ENCODE data around the gene NEUROD6. TPM values are rescaled to one million over a fixed set of nuclear protein-coding genes. Genes with fewer than 3 reads are reported as not detected.
A peak's percentile ranks its signal among the peaks of the same experiment; 100 is the strongest.

NEUROD6 gene
- not detected for polyA plus RNA-seq (ENCODE audit: insufficient read length in 4 of 4)

DNA sequence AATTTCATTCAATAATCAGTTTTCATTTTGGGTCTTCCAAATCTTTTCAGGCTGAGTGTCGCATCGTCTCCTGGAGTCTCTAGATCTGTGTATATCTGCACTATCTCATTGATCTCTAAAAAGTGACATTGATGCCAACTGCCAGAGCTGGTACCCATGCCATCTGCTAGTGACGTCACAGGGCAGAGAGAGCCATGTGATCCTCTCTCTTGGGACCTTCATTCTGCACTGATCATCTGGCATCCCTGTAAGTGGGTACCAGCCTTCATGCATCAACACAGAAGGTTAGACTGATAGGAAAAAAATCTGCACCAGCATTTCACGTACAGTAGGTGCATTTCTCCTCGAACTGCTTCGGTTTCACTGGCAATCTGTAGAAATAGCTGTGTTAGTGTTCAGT, at the start of gene NEUROD6:
TSS of gene NEUROD6 (minus strand) at position 124 of the 400 bp plus-strand sequence. CDS start 1,458 bp downstream, outside the sequence.
- no peak for DNase-seq (ENCODE audit: low read depth in 4 of 4, low spot score in 3 of 4)

GRCh38 chr7:31384466-31384865, 43.9 kb upstream of the NEUROD6 start:
- no peak for DNase-seq (ENCODE audit: low read depth in 4 of 4, low spot score in 3 of 4)

GRCh38 chr7:31382722-31383121, 42.2 kb upstream of the NEUROD6 start:
- no peak for DNase-seq (ENCODE audit: low read depth in 4 of 4, low spot score in 3 of 4)

GRCh38 chr7:31373337-31374289, 33.1 kb upstream of the NEUROD6 start:
- DNase-seq (ENCODE audit: low read depth in 4 of 4, low spot score in 3 of 4): peak; percentile 4 to 36 (median 16)

DNA sequence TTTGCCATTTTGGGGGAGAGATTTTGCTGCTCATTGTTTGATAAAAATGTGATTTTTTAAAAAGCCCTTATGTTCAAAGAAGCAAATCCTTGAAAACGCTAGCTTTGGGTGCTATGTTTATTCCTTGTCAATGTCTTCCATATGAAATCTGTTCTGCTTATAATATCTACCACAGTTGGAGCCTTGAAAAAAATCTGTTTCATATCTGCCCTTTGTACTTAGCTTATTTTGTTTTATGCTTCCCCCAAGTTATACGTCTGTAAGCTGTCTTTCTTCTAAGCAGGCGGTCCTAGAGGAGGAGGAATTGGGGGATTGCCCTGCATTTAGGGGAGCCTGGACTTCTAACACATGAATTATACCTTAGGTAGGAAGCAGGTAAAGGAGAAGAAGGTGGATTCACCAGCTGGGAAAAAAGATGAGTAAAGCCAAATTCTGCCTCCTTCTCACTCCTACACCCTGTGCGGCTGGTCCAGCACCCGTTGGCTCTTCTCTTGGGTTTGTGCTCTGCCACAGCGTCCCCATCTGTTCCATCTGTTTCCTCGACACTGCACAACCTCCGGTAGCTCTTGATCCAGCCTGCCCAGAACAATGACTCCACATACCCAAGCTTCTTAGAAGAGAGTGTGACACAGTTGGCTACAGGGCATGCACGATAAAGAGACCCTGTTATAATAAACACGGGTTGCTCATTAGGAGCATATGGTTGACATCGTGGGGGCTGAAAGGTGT, 31.9 kb upstream of the NEUROD6 start:
- DNase-seq (ENCODE audit: low read depth in 4 of 4, low spot score in 3 of 4): no peak

DNA sequence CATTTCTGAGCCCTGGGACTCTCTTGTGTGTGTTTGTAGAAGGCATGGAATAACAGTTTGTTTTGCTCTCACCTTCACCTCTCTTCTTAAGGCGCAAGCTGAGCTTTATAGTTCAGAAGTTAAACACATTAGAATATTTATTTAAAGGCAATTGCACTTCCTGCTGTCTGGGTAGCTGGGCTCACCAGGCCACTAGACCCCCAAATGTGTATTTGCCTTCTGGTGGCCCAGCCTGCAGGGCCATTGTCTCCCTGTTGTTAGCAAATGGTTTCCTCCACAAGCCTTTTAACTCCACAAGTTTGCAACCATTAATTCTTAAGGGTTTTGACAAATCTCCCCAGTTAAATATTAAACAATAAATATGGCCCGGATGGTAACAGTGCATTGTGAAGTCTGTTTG, 31.1 kb upstream of the NEUROD6 start:
- no peak for DNase-seq (ENCODE audit: low read depth in 4 of 4, low spot score in 3 of 4)

DNA sequence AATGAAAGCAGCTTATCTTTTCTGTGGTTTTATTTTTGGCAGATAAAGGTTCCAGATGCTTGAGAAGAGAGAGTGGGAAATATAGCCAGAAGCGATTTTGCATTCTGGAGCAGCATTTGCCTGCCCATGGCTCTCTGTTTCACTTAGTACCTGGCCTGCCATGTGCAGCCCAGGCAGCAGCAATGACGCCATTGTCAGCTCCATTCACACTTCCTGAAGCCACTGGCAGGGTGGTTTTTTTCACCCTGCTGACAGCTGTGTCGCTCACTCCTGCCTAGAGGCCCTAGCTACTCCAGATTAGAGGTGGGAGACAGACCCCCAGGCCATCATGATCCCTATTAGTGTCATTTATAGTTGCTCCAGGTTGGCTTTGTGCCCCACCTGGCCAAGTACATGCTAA, 30.1 kb upstream of the NEUROD6 start:
- no peak for DNase-seq (ENCODE audit: low read depth in 4 of 4, low spot score in 3 of 4)

- no peak for DNase-seq (ENCODE audit: low read depth in 4 of 4, low spot score in 3 of 4)
Measured at GRCh38 chr7:31368620-31369019, 28.1 kb upstream of the NEUROD6 start.

DNA sequence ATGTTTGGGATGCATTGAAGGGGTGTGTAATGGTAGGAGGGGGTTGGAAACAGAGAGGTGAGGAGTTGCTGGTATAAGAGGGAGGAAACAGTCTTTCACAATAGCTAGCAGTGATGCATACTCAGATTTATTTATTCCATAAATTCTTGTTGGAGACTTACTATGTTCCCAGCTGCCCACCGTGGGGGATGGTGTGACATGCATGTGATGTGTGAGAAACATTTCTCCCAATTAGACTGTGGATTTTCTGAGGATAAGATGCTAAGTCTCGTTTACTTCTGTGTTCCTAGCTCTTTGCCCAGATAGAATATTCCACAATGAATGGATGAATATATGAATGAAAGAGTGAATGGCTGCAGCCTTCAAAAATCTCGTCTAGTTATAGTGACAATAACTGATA, 23.0 kb upstream of the NEUROD6 start:
- DNase-seq (ENCODE audit: low read depth in 4 of 4, low spot score in 3 of 4): no peak

DNA sequence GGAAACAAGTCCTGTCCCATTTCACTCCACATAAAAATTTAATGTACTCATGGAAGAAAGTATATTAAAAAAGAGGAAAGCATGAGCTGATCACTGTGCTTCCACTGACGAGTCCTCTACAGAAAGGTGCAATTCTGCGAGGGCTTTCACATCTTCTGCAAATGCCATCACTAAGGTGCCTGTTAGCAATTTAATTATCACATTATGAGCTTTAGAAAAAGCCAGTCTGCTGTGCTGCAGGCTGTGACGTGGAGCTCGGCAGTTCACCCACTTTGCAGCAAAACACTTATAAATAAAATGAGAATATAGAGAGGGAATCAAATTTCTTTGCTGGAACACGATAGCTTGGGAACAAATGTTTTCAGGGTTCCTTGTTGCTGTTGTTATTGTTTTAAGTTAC, 22.5 kb upstream of the NEUROD6 start:
- no peak for DNase-seq (ENCODE audit: low read depth in 4 of 4, low spot score in 3 of 4)

DNA sequence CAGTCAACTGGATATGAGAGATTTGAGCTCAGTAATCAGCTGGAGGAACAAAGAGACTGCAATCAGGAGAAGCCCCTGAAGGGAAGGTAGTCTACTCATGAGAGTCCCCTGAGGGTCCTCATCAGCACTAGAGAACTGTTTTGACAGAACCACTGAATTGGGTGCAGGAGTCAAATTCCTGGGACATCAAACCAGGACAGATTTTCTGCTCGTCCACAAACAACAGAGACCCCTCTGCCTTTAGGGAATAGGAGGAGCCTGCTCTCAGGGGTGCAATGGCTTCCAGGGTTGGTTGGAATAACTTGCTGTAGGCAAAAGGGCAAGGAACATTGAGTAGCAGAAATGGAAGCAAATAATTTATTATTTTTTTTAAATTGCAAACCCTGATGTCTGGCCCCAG, 21.9 kb upstream of the NEUROD6 start:
- no peak for DNase-seq (ENCODE audit: low read depth in 4 of 4, low spot score in 3 of 4)

DNA sequence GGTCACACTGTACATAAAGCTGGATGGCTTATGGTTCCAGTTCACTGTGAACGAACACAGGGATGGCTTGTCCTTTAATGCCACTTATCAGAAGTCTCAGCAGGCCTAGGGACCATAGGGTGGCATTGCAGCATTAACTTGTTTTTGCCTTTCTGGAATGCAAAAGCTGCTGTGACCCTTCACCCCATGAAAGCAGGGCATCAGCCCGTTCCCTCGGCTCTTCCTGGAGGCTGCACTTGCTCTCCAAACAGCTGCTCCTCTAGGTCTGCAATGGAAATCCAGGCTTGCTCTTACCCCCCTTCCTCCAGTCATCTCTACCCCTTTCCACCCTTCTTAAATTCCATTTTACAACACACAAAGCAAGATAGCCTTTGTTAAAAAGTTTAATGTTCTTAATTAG, 17.9 kb upstream of the NEUROD6 start:
- DNase-seq (ENCODE audit: low read depth in 4 of 4, low spot score in 3 of 4): no peak

- DNase-seq (ENCODE audit: low read depth in 4 of 4, low spot score in 3 of 4): no peak
Measured at GRCh38 chr7:31345421-31345820, 4.9 kb upstream of the NEUROD6 start.

DNA sequence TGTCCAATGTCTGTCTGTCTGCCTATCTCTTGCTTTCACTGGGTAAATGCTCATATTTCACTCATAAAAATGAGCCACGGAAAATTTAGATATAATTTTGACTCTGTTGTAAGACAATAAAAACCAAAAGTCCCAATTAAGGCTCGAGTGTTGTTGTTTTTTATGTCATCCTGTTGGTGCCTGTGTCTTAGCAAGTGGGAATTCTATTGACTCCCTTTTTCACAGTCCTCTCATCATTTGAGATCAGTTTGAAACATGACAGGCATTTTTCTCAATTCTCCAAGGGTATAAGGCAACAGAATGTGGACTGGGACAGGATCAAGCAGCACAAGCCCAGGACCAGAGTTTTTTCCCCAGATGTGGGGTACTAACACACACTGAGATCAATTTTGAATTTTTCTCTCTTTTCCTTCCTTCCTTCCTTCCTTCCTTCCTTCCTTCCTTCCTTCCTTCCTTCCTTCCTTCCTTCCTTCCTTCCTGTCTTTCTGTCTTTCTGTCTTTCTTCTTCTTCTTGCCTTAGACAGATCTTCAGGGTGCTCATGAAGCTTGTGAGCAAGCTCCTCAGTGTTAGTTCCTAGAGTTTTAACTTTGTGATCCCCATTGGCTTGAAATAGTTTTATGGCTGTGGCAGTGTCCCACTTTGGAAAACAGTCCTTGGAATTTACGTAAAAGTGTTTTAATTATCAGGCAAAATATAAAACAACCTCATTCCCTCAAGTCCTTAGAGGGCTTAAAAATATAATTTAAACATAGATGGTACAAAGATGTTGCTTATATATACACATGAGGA, 3.2 kb upstream of the NEUROD6 start:
- no peak for DNase-seq (ENCODE audit: low read depth in 4 of 4, low spot score in 3 of 4)

- DNase-seq (ENCODE audit: low read depth in 4 of 4, low spot score in 3 of 4): no peak
Measured at GRCh38 chr7:31341141-31341540, 615 bp upstream of the NEUROD6 start.

DNA sequence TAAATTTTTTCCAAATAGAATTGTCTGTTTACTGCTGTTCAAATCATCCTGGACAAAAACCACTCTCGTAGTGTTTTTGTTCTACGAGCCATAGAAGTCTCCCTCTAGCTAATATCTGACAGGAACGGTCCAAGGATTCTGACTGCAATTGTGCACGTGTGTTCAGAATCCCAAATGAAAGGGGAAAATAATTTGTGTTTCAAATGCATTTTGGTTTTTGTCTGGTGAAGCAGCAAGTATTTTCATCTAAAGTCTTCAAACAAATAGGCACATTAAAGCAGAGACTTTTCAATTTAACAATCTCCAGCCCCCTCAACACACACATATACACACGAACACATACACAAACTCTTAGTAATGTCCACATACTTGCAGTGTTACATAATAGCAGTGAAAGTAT, 475 bp downstream of the NEUROD6 start:
- no peak for DNase-seq (ENCODE audit: low read depth in 4 of 4, low spot score in 3 of 4)

GRCh38 chr7:31338706-31339105, 1.8 kb downstream of the NEUROD6 start:
- no peak for DNase-seq (ENCODE audit: low read depth in 4 of 4, low spot score in 3 of 4)

DNA sequence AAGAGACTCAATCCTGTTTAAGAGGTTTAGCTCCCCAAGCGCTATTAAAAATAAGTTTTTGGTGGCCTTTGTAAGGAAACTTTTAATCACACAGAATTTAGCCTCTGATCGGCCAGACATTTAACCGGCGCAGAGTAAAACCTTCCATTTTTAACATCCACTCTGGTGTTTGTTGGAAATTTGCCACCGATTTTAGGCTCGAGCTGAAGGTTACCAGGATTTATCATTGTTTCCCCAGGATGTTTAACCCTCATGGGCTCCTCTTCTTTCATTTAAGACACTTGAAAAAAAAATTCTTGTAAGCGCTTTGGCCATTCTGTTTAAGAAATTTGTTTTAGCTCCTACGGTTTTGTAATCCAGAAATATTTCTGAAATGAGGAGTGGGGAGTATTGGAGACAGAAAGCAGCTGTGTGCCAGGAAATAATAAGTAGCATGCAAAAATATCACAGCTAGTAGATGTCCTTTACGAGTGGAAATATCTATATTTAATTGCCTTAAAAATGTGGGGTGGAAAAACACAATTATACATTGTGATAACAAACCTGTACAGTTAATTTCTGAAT, 3.4 kb downstream of the NEUROD6 start:
- no peak for DNase-seq (ENCODE audit: low read depth in 4 of 4, low spot score in 3 of 4)

- DNase-seq (ENCODE audit: low read depth in 4 of 4, low spot score in 3 of 4): no peak
Measured at GRCh38 chr7:31336202-31337001, 4.1 kb downstream of the NEUROD6 start.

- DNase-seq (ENCODE audit: low read depth in 4 of 4, low spot score in 3 of 4): no peak
Measured at GRCh38 chr7:31335884-31336201, 4.7 kb downstream of the NEUROD6 start.

Data from right renal pelvis (tissue), 4 donors.